HG03432 (cell line): ENCODE measurements around the gene KPNB1.

ENCODE experiments used
- ATAC-seq: cut with Tn5 transposase; IDR thresholded peaks from one replicate; pipeline ENCODE4 v1.9.1; 2021; ENCODE audit warnings: mild to moderate bottlenecking, moderate library complexity; ENCODE audit not compliant: unreplicated experiment

Gene KPNB1

GRCh38 chr17:47696717-47697642 lies 47.3 kb downstream of the KPNB1 start:
- no peak for ATAC-seq

DNA sequence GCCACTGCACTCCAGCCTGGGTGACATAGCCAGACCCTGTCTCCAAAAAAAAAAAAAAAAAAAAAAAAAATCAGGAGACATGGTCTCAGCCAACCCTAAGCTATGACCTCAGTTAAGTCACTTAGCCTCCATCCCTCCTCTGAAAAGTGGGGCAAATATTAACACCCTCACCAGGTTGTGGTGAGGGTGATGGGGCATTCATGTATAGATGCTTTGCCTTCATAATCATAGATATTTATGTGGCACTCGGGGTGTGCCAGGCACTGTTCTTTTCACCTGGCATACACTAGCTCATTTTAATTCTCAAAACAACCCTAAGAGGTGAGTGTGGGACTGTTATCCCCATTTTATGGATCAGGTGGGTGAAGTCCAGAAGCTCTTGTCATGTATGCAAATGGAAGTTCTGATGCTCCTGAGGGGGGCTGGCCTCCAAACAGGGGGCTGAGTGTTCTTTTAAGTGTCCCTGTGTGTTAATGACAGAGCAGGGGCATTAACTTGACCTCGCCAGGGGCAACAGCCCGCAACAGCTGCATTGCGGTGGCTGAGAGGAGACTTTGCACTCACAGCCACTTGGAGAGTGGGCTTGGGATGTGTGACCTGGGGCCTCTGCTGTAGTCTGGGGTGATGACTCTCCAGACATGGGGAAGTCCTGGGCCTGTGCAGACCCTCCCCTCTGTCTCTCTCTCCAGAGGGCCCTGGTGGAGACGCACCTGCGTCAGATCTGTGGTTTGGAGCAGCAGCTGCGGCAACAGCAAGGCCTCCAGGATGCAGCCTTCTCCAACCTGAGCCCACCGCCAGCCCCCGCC lies 48.4 kb downstream of the KPNB1 start:
- ATAC-seq, result no peak

DNA sequence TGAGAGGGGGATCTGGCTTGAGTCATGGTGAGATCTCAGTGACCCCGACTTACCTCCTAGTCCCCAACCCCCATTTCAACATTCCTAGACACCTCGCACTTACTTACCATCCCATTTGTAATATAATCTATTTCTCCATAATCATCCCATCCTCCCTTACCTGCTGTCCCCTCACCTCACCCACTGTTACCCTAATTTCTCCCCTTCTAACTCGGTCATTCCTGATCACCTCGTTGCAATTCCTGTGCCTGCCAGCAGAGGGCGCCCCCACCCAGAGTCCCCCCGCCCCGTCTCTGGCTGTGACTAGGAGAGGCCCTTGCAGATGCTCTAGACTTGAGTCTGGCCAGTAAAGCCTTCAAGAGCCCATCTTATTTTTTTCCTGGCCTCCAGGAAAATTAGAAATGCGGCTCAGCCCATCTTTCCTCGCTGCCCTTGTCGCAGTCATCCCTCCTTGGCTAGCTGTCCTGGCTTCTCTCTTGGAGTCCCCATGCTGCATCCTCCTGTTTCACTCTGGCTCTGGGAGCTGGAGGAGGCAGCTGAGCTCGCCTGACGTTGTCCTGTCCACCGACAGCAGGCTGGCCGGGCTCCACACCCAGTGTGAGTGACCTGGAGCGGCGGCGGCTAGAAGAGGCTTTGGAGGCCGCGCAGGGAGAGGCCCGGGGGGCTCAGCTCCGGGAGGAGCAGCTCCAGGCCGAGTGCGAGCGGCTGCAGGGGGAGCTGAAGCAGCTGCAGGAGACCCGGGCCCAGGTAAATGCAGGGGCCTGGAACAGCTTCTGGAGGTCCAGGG lies 49.2 kb downstream of the KPNB1 start:
- ATAC-seq, result no peak

GRCh38 chr17:47699536-47699840 lies 49.8 kb downstream of the KPNB1 start:
- no peak for ATAC-seq

GRCh38 chr17:47700471-47701449 lies 51.0 kb downstream of the KPNB1 start:
- no peak for ATAC-seq

- no peak for ATAC-seq
Measured at GRCh38 chr17:47701608-47702007, 51.9 kb downstream of the KPNB1 start.

DNA sequence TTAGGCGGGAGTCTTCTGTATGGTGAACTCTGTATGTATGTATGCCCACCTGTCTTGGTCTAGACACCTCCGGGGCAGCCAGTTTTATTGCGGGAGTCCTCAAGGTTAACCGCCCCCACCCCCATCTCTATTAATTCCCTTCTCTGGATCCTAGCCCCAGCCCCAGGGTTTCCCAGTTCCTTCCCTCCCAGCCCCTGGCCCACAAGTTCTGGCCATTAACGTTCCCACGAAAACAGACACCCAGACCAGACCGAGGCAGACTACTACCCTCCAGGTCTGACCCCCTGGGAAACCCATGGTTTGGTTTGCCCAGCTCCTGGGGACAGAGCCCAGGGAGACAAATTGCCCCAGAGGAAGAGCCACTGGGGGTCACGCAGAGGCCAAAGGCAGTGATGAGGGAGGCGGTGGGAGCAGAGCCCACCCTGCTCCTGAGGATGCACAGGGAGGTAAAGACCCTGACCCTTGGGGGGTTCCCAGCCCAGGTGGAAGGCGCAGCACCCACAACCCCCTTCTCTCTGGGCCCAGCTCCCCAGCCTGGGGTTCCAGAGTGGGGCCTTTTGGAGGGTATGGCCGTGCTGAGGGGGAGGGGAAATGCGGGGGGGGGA lies 52.8 kb downstream of the KPNB1 start:
- no peak for ATAC-seq

GRCh38 chr17:47703191-47703591 lies 53.5 kb downstream of the KPNB1 start:
- ATAC-seq, result no peak

DNA sequence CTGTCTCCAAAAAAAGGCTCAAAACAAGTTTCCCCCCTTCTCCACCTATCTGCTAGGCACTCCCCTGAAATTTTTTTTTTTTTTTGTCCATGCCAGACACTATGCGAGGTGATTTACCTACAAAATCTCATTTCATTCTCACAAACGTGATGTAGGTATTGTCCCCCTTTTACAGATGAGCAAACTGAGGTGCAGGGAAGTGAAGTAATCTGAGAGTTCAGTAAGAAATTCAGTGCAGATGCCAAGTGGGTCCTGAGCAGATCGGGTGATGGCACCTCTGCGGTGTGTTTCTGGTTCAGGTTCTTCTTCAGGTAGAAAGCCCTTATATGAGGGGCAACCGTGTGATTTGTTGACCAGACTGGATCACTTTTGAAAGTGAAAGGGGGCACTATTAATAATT lies 54.0 kb downstream of the KPNB1 start:
- no peak for ATAC-seq

GRCh38 chr17:47704116-47704515 lies 54.4 kb downstream of the KPNB1 start:
- no peak for ATAC-seq

DNA sequence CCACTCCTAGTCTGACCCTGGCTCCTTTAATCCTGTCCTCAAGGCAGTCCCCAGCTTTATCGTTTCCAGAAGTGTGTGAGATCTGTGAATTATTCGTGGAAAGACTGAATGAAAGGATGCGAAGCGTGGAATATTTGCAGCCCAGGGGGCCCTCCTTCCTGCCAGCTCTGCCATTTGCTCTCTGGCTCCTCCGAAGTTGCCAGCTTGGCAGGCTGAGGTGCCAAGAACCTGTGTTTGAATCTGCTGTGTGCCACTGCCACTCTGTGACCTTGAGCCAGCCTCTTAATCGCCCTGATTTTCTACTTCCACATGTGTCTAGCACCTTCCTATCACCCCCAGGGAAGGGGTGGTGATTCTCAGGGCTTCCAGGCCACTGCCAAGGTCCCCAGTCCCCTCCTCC lies 55.0 kb downstream of the KPNB1 start:
- no peak for ATAC-seq

- no peak for ATAC-seq
Measured at GRCh38 chr17:47705536-47706530, 56.1 kb downstream of the KPNB1 start.

DNA sequence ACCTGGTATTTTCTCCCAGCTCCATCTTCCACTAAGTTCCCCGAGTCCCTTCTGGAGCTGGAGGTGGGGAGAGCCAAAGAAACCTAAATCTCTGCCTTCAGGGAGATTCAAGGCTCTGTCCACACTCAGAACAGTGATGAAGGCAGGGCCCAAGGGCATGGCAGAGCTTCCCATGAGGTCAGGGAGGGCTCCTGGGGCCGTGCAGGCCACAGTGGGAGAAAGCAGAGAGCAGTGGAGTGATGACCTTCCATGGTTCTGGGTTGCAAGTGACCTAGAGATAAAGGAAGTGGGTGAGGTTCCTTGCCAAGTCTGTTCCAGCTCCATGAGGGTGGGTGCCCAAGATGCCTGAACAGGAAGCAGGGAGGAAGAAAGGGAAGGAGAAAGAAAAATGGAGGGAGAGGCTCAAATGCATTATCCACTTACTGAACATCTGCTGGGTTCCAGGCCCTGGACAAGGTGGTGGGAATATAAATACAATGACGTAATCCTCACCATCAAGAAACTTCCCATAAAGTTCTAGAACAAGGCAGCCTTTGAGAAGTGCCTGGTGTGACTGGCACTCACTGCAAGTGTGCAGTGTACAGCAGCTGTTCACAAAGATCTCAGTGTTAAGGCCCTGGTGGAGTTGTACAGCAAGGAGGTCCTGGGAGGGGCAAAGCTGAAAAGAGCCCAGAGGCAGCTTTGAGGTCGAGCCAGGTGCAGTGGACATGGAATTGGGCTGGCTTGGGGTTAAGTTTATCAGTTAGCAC lies 57.5 kb downstream of the KPNB1 start:
- no peak for ATAC-seq

DNA sequence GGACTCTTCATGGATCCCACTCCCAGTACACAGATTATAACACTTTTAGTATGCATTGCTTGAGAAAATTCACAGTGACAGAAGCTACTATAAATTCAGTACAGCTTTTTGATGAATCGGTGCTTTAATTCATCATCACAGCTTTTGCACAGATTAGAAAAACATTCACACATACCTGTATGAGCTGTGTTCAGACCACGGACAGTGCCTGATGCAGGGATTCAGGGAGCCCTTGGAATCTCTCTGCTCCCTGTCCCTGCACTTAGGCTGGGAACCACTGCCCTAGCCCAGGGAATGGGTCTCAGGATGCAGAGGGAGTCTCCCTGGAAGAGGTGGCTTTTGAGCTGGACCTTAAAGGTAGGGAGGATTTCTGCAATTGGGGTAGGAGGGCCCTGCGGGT lies 58.2 kb downstream of the KPNB1 start:
- ATAC-seq, result no peak

GRCh38 chr17:47708312-47708863 lies 58.7 kb downstream of the KPNB1 start:
- ATAC-seq, result no peak

DNA sequence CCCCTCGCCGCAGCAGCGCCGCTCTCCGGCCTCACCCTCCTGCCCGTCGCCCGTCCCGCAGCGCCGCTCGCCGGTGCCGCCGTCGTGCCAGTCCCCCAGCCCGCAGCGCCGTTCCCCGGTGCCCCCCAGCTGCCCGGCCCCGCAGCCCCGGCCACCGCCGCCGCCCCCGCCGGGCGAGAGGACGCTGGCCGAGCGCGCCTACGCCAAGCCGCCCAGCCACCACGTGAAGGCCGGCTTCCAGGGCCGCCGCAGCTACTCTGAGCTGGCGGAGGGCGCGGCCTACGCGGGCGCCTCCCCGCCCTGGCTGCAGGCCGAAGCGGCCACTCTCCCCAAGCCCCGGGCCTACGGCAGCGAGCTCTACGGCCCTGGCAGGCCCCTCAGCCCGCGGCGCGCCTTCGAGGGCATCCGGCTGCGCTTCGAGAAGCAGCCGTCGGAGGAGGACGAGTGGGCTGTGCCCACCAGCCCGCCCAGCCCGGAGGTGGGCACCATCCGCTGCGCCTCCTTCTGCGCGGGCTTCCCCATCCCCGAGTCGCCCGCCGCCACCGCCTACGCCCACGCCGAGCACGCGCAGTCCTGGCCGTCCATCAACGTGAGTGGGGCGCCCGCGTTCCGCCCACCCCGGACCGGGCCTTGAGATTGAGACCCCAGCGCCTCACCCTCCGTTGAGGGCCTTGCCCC lies 59.3 kb downstream of the KPNB1 start:
- ATAC-seq, result no peak

- no peak for ATAC-seq
Measured at GRCh38 chr17:47709594-47709993, 59.9 kb downstream of the KPNB1 start.
